Spleen (tissue), 7 donors: ENCODE results near the gene ABLIM2.

Experiments
- POLR2A ChIP-seq, 3 donors: fragments of 450-650 bp; IDR thresholded peaks; one replicate each; pipeline ENCODE4 v1.5.1; 2017; ENCODE audit warnings: antibody characterized with exemption in 3 of 3, mild to moderate bottlenecking in 1 of 3
- POLR2AphosphoS5 ChIP-seq, 3 donors: sonication (generic); formaldehyde crosslinking; IDR thresholded peaks; one replicate each; pipeline ENCODE4 v1.5.1; 2017; ENCODE audit warnings: antibody characterized with exemption in 3 of 3
- TF ChIP-seq, protein P1 (sequence below), 11 experiments: fragments of 200-600 bp in 7 of 11; fragments of 450-650 bp in 4 of 11; sonication (generic) in 4 of 11; IDR thresholded peaks in 8 of 11; conservative IDR thresholded peaks in 3 of 11; 1 replicate in 7 of 11; 2 replicates in 4 of 11; pipeline versions ENCODE4 v1.4.0 to v1.8.0; 2016 to 2021; ENCODE audit warnings: antibody characterized with exemption in 11 of 11, inconsistent platforms in 4 of 11, mild to moderate bottlenecking in 1 of 11
- donor health status: DM: no; HTN: no; CAD: no; lungs with moderate emphysema.
- donor health status: DM: no; HTN: no; CAD: no.
- donor health status: DM: no; HTN: no; CAD: no.

DNA sequence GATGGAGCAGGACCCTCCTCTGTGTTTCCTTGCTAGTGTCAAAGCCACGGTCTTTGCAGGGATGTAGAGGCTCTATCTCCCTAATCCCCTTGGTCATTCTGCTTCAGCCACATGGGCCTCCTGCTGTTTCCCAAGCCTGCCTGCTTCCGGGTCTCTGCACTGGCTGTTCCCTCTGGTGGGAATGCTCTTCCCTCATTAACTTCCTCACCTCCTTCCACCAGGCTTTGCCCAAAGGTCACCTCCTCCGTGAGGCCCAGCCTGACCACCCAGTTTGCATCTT, 56.6 kb downstream of the ABLIM2 start:
- TF ChIP-seq, protein P1, sequence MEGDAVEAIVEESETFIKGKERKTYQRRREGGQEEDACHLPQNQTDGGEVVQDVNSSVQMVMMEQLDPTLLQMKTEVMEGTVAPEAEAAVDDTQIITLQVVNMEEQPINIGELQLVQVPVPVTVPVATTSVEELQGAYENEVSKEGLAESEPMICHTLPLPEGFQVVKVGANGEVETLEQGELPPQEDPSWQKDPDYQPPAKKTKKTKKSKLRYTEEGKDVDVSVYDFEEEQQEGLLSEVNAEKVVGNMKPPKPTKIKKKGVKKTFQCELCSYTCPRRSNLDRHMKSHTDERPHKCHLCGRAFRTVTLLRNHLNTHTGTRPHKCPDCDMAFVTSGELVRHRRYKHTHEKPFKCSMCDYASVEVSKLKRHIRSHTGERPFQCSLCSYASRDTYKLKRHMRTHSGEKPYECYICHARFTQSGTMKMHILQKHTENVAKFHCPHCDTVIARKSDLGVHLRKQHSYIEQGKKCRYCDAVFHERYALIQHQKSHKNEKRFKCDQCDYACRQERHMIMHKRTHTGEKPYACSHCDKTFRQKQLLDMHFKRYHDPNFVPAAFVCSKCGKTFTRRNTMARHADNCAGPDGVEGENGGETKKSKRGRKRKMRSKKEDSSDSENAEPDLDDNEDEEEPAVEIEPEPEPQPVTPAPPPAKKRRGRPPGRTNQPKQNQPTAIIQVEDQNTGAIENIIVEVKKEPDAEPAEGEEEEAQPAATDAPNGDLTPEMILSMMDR (IDR thresholded peaks at IDR 0.05 in 8 of 11, conservative IDR thresholded peaks at IDR 0.05 in 3 of 11): no peak
- TF ChIP-seq POLR2A (IDR thresholded peaks at IDR 0.05) (no peak), POLR2AphosphoS5 (IDR thresholded peaks at IDR 0.05) (no peak)
